Measurements from ENCODE around the gene MKRN2OS.

MKRN2OS gene

DNA sequence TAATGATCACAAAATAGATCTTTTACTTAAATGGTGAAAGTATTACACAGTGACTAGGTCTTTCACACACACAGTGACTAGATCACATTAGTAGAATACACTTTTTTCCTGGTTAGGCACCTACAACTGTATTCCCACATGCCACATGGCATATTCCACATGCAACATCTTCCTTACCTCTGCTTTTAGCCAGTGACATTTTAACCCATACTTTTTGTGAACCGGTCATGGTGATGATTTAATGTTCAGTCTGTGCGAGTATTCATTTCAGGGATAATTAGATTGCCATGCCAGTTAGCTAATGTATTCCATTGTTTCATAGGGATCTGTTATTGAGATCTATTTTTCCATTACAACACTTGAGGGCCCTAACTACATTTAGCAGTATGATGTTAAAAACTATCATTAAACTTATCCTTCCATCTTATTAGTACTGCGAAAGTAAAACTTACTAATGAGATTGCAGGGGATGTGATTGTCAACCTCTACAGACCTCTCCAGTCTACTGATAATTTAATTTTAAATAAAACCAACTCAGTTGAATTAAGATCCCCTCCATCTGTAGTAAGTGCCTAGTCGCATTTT, 32.7 kb downstream of the MKRN2OS start:
- DNase-seq, result no peak

DNA sequence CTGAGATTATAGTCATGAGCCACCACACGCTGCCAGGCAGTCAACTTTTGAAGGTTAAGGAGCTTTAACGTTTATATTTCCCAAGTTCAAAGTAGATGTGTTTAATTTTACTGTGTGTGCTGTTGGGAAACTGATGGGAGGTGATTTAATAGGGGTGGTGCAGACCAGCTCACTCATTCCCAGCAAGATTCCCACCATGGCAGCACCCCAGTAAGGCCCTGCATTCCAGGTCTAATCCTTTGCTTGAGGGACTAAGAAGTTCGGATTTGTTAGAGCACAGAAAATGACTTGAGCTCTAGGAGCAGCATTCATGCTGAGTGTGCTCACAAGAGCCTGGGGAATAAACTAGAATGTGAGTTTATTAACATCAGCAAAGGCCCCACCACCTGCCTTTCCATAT, 35.8 kb downstream of the MKRN2OS start:
- DNase-seq, result no peak

DNA sequence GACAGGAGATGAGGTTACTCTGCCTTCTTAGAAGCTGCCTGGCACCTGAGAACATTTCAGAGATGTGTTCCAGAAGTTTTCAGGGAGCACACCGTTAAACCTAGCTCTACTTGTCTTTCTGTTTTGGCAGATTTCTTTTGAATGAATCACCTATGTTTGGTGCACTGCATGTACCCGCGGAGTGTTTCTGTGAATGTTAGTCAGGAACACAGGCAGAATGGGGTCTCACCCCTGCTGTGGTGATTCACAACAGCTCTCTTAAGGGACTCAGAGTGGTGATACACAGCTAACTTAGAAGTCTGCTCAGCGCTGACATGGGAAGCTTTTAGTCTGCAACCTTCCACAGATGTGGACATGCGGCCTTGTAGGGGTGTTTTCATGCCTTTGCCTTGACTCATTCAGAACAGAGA, 37.0 kb downstream of the MKRN2OS start:
- no peak for DNase-seq

DNA sequence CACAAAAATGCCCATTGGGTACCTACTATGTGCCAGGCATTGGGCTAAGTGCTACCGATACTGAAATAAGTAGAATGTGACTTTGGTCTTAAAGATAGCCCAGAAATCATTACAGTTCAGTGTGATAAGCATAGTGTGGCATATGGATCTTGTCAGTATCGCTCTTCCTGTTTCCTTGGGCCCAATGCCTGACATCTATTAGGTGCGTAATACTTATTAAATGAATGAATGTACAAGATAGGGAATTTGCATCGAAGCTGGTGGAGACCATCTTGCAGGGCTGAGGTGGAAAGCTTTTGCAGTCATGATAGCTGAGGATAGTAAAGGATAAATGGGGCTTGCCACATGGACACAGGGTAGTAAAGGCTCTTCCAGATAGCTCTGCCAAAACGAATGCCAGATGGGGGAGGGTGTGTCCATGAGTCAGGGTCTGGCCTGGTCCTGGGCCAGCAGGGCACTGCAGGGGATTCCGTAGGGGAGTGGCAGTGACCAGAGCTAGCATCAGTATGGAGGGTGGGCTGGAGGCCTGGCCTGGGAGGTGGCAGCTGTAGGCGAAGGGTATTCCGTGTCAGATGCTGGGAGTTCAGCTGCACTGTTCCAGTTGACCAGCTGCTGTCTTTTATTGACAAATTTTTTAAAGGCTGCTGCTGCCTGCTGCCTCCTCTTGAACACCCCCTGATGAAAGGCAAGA, 37.6 kb downstream of the MKRN2OS start:
- no peak for DNase-seq

DNA sequence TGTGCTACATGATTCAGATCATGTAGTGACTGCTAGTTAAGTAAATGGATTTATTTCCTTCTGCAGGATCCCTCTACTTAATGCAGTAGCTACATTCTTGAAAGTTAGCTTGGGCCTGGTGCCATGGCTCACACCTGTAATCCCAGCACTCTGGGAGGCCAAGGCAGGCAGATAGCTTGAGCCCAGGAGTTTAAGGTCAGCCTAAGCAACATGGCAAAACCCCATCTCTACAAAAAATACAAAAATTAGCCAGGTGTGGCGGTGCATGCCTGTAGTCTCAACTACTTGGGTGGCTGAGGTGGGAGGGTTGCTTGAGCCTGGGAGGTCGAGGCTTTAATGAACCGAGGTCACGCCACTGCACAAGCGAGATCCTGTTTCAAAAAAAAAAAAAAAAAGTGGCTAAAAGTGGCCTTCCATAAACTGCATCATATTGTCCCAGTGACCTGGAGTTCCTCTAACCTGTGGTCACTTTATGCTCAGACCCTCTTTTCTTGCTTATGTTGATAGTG, 39.0 kb downstream of the MKRN2OS start:
- DNase-seq, result no peak

DNA sequence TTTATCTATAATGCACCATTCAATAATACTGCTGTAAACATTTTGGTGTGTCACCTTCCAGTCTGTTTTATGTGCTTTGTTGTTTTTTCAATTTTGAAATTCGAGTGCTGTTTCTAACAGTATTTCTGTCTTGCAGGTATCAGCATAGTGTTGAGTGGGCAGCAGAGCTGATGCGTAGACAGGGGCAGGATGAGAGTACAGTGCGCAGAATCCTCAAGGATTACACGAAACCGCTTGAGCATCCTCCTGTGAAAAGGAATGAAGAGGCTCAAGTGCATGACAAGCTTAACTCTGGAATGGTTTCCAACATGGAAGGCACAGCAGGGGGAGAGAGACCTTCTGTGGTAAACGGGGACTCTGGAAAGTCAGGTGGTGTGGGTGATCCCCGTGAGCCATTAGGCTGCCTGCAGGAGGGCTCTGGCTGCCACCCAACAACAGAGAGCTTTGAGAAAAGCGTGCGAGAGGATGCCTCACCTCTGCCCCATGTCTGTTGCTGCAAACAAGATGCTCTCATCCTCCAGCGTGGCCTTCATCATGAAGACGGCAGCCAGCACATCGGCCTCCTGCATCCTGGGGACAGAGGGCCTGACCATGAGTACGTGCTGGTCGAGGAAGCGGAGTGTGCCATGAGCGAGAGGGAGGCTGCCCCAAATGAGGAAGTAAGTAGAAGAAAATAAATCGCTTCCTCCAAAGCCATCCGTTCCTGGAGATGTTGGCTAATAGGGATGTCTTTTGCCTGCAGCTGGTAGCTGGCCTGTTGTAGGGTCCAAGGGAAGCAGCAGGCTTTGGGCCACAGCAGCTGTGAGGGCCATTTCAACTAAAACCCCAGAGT, 42.0 kb downstream of the MKRN2OS start:
- DNase-seq, result no peak

DNA sequence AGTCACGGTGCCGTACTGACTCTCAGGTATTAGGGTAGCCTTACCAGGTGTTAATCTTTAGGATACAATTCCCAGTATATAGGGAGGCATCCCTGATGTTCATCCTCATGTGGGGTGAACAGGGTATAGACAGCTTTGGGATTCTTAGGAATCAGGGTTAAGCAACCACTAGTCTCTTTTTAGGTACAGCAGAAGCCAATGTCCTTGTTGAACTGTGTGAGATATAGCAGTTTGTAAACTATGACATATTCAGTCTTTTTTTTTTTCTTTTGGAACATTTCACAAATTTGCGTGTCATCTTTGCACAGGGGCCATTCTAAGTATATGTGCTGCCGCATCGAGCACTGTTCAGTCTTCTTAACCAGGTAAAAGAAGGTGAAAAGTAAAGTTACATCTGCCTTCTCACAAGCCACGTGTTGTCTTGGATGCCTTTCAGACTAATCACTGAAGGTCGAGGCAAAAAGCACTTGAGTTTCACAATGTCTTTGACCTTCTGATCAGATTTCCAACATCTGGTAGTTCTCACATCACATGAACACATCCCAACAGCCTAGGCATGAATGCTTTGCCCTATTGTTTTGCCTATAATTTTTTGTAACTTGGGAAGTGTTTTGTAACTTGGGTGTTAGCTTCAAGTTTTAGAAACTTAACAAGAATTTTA, 43.8 kb downstream of the MKRN2OS start:
- no peak for DNase-seq

- no peak for DNase-seq
Observed at GRCh38 chr3:12499474-12499873, 45.8 kb downstream of the MKRN2OS start.

DNA sequence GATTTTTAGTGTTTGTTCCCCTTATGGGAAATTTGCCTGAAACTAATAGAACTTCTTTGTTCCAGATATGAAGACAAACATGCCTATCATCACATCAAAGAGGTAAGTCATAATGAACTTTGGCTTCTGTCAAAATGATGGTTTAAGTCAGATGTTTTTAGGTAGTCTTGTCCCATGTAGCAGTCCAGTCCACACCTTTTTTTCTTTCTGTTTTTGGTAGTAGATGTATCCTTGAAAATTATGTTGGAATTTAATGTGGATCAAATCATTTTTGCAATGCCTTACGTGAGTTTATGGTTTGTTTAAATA, 48.9 kb downstream of the MKRN2OS start:
- no peak for DNase-seq

DNA sequence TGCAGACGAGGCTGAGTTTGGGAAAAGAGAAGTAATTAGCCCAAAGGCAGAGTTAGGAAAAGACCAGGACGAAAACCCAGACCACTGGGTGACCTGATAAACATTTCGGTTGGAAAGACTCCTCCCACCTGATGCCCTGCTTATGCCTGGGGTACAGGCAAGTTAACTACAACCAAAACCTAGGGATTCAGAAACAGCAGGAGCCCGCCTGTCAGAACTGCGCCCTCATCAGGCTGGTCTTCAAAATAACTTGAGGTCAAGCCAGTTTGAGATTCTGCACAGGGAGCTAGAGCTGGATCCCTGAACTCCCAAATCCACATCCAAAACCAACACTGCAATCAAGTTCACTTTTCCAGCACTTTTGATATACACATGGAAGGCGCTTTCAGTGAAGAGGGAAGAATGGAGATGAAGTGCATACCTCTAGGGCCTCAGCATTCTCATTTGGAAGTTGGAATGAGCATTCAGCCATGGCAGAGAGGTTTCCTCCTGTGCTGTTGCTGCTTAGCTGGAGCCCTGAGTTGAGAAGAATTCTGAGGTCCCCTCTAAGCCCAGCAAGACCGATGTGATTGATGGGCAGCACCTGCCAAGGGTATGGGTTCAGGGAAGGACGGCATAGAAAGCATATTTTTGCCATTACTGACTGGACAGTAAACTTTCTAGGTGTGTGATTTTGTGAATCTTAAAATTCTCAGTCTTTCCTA, 49.4 kb downstream of the MKRN2OS start:
- no peak for DNase-seq

DNA sequence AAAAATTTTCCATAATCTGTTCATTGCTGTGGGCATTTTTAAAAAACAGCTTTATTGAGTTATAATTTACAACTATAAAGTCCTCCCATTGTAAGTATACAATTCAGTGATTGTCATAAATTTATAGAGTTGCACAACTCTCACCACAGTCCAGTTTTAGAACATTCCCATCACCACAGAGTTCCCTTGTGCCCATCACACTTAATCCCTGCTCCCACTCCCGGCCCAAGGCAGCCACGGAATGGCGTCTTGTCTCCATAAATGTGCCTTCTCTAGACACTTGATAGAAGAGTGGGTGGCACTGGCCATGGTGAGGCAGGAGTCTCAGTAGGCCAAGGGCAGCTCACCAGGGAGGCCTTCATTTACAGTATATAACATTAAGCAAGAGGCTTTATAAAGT, 54.8 kb downstream of the MKRN2OS start:
- DNase-seq, result no peak

- DNase-seq, result no peak
Observed at GRCh38 chr3:12489832-12490231, 55.5 kb downstream of the MKRN2OS start.

Data from activated gamma-delta T cell (primary cell).